Neural cell (in vitro differentiated cells): ENCODE data around the gene PDE3A.

Experiments used
- TAF1 ChIP-seq: IDR thresholded peaks from 2 replicates; pipeline ENCODE4 v1.6.1; 2012; ENCODE audit warnings: low read depth
- TF ChIP-seq, protein P1 (sequence below): fragments of 450-650 bp; IDR thresholded peaks from 2 replicates; pipeline ENCODE4 v1.5.1; 2014; ENCODE audit warnings: antibody characterized with exemption, mild to moderate bottlenecking, moderate library complexity; ENCODE audit not compliant: poor library complexity, severe bottlenecking

DNA sequence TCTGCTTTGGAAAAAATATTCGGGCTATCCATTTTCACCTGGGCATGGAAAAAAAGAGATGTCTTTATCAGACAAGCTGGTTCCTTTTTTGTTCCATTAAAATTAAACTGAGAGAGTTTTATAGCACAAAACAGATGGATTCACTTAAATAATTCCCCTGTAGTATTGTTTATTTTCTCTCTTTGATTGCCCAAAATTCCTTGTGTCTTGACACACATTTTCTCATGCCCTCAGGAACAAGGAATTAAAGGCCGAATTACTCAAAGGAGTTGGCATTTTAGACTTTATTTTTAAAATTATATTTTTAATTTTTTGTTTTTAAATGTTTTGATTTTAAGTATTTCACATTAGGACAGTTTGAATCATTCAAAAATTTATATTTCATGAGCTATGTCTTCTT, 257.2 kb downstream of the PDE3A start:
- no peak for TF ChIP-seq TAF1
- TF ChIP-seq, protein P1, sequence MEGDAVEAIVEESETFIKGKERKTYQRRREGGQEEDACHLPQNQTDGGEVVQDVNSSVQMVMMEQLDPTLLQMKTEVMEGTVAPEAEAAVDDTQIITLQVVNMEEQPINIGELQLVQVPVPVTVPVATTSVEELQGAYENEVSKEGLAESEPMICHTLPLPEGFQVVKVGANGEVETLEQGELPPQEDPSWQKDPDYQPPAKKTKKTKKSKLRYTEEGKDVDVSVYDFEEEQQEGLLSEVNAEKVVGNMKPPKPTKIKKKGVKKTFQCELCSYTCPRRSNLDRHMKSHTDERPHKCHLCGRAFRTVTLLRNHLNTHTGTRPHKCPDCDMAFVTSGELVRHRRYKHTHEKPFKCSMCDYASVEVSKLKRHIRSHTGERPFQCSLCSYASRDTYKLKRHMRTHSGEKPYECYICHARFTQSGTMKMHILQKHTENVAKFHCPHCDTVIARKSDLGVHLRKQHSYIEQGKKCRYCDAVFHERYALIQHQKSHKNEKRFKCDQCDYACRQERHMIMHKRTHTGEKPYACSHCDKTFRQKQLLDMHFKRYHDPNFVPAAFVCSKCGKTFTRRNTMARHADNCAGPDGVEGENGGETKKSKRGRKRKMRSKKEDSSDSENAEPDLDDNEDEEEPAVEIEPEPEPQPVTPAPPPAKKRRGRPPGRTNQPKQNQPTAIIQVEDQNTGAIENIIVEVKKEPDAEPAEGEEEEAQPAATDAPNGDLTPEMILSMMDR = no peak
